ENCODE measurements around the gene NUP62. TPM values are rescaled to one million over a fixed set of nuclear protein-coding genes. Genes with fewer than 3 reads are reported as not detected.
"Not testable (repeated sequence)": the region's sequence is repeated elsewhere in the genome, so short reads cannot be mapped to it uniquely, and the experiment has no call there.

Gene NUP62
- total RNA-seq, 1 donor from 2014 or later, result 39.3 TPM

GRCh38 chr19:49925486-49925885 is 3.8 kb downstream of the NUP62 start:
- DNase-seq, result no peak
- no peaks in the 10 kb centered on the region for H3K9me3 ChIP-seq
- H3K4me1 ChIP-seq, result peaks cover 9% of the 10 kb centered on the region
- ATAC-seq, result no peak
- H3K4me3 ChIP-seq, result no peak overlapping the region
- no peak overlapping the region for H3K27ac ChIP-seq
- H3K27me3 ChIP-seq, result no peaks in the 10 kb centered on the region
- intact Hi-C loops (cut with DNase I), result no loop called here
- peaks cover 43% of the 10 kb centered on the region for H3K36me3 ChIP-seq
- no peak for TF ChIP-seq CTCF (IDR thresholded peaks at IDR 0.05)

GRCh38 chr19:49924881-49925210 is 4.5 kb downstream of the NUP62 start:
- DNase-seq; H3K4me3 ChIP-seq; intact Hi-C loops (cut with DNase I); ATAC-seq; H3K27me3 ChIP-seq; H3K27ac ChIP-seq; H3K4me1 ChIP-seq; H3K9me3 ChIP-seq: not testable (repeated sequence)
- peaks cover 44% of the 10 kb centered on the region for H3K36me3 ChIP-seq

GRCh38 chr19:49924004-49924880 is 5.1 kb downstream of the NUP62 start:
- ATAC-seq, result no peak
- DNase-seq, result no peak
- Histone ChIP-seq H3K9me3 (no peaks in the 10 kb centered on the region), H3K4me3 (no peak overlapping the region), H3K36me3 (peaks cover 44% of the 10 kb centered on the region), H3K4me1 (peaks cover 9% of the 10 kb centered on the region), H3K27ac (no peak overlapping the region), H3K27me3 (no peaks in the 10 kb centered on the region)
- TF ChIP-seq CTCF (IDR thresholded peaks at IDR 0.05), result no peak
- intact Hi-C loops (cut with DNase I), result no loop called here

GRCh38 chr19:49923055-49924003 is 6.0 kb downstream of the NUP62 start:
- no peak for TF ChIP-seq CTCF (IDR thresholded peaks at IDR 0.05)
- no peak for DNase-seq
- H3K4me1 ChIP-seq, result peaks cover 9% of the 10 kb centered on the region
- H3K27me3 ChIP-seq, result no peaks in the 10 kb centered on the region
- no peak overlapping the region for H3K27ac ChIP-seq
- intact Hi-C loops (cut with DNase I), result no loop called here
- no peak overlapping the region for H3K4me3 ChIP-seq
- ATAC-seq, result no peak
- H3K36me3 ChIP-seq, result peaks cover 44% of the 10 kb centered on the region
- no peaks in the 10 kb centered on the region for H3K9me3 ChIP-seq

- Histone ChIP-seq H3K9me3 (no peaks in the 10 kb centered on the region), H3K4me1 (no peaks in the 10 kb centered on the region), H3K36me3 (peaks cover 40% of the 10 kb centered on the region), H3K4me3 (no peak overlapping the region), H3K27me3 (no peaks in the 10 kb centered on the region), H3K27ac (no peak overlapping the region)
- ATAC-seq (no peak), DNase-seq (no peak)
- no peak for TF ChIP-seq CTCF (IDR thresholded peaks at IDR 0.05)
- intact Hi-C loops (cut with DNase I), result no loop called here
Measured at GRCh38 chr19:49921871-49922795, 7.2 kb downstream of the NUP62 start.
